Smooth muscle cell (in vitro differentiated cells): ENCODE data around the gene C1QTNF8. TPM values are rescaled to one million over a fixed set of nuclear protein-coding genes. Genes with fewer than 3 reads are reported as not detected.

Experiments used
- DNase-seq: peaks from one replicate; lab custom pipeline; 2025; ENCODE audit not compliant: unreplicated experiment; lab: John Stamatoyannopoulos, UW
- H2AFZ ChIP-seq: fragments of 200-600 bp; sonication (generic); 2 replicates; pipeline ENCODE4 v1.6.0; 2016; ENCODE audit warnings: antibody characterized with exemption, low read depth, mild to moderate bottlenecking
- H3F3A ChIP-seq: fragments of 200-600 bp; sonication (generic); 2 replicates; pipeline ENCODE4 v1.6.0; 2017; ENCODE audit warnings: antibody characterized with exemption, low read depth
- H3K27ac ChIP-seq: fragments of 200-600 bp; sonication (generic); 2 replicates; pipeline ENCODE4 v1.5.1; 2016; ENCODE audit warnings: low read depth, mild to moderate bottlenecking
- H3K27me3 ChIP-seq: fragments of 200-600 bp; sonication (generic); 2 replicates; pipeline ENCODE4 v1.6.1; 2016; ENCODE audit warnings: low read depth, mild to moderate bottlenecking
- H3K36me3 ChIP-seq: fragments of 200-600 bp; sonication (generic); 2 replicates; pipeline ENCODE4 v1.5.1; 2016; ENCODE audit warnings: low read depth
- H3K4me1 ChIP-seq: fragments of 200-600 bp; sonication (generic); 2 replicates; pipeline ENCODE4 v1.5.1; 2016; ENCODE audit warnings: low read depth
- H3K4me2 ChIP-seq: fragments of 200-600 bp; sonication (generic); 2 replicates; pipeline ENCODE4 v1.6.0; 2016; ENCODE audit warnings: mild to moderate bottlenecking
- H3K4me3 ChIP-seq: fragments of 200-600 bp; sonication (generic); 2 replicates; pipeline ENCODE4 v1.5.1; 2016; ENCODE audit warnings: mild to moderate bottlenecking
- H3K79me2 ChIP-seq: fragments of 200-600 bp; sonication (generic); 2 replicates; pipeline ENCODE4 v1.6.0; 2016; ENCODE audit warnings: low read depth, mild to moderate bottlenecking
- H3K9ac ChIP-seq: fragments of 200-600 bp; sonication (generic); 2 replicates; pipeline ENCODE4 v1.6.0; 2016; ENCODE audit warnings: low read depth
- H3K9me3 ChIP-seq: fragments of 200-600 bp; sonication (generic); replicated peaks from 2 replicates; pipeline ENCODE4 v1.5.1; 2016; ENCODE audit warnings: low read depth
- H4K20me1 ChIP-seq: fragments of 200-600 bp; sonication (generic); 2 replicates; pipeline ENCODE4 v1.6.0; 2016; ENCODE audit warnings: low read depth
- CTCF ChIP-seq: fragments of 200-600 bp; sonication (generic); IDR thresholded peaks from 2 replicates; pipeline ENCODE4 v1.5.1; 2017; ENCODE audit warnings: borderline replicate concordance, mild to moderate bottlenecking, antibody characterized with exemption; ENCODE audit not compliant: insufficient read depth, poor library complexity, severe bottlenecking
- WGBS: methylation state at CpG from one replicate; pipeline ENCODE4 v1.1.7; 2016; ENCODE audit warnings: low lambda C conversion rate; 5-methylcytosine and 5-hydroxymethylcytosine counted together
- polyA plus RNA-seq: library from polyadenylated mRNA; unstranded; fragments of >200 nt; fragmentation: Nextera tagmentation; extraction: Ambion mirVana; gene quantifications from 2 replicates; pipeline ENCODE4 v1.2.1, GENCODE V29; 2016
- total RNA-seq: library from RNA; depleted of rRNA; stranded (reverse); fragments of >200 nt; gene quantifications from 2 replicates; pipeline ENCODE4 v1.2.3, GENCODE V29; 2014

Gene C1QTNF8
- total and polyA plus RNA-seq, 2 experiments from 2014 or later = not detected

- no peaks in the 10 kb centered on the region for H4K20me1 ChIP-seq
- no peaks in the 10 kb centered on the region for H3K36me3 ChIP-seq
- TF ChIP-seq CTCF = no peak
- H3K9ac ChIP-seq = no peak overlapping the region
- H3K9me3 ChIP-seq = no peaks in the 10 kb centered on the region
- no peak overlapping the region for H3K4me2 ChIP-seq
- H3F3A ChIP-seq = no peaks in the 10 kb centered on the region
- no peak overlapping the region for H2AFZ ChIP-seq
- no peaks in the 10 kb centered on the region for H3K27me3 ChIP-seq
- H3K4me3 ChIP-seq = no peak overlapping the region
- DNase-seq = no peak
- no peaks in the 10 kb centered on the region for H3K79me2 ChIP-seq
- no peaks in the 10 kb centered on the region for H3K4me1 ChIP-seq
- whole genome bisulfite sequencing = 86% methylated on average over 10 of the region's 14 CpGs
- H3K27ac ChIP-seq = no peak overlapping the region
These were observed 26.3 kb upstream of the C1QTNF8 start for GRCh38 chr16:1122398-1122765.

- no peaks in the 10 kb centered on the region for H3K36me3 ChIP-seq
- no peaks in the 10 kb centered on the region for H3K27me3 ChIP-seq
- H3K79me2 ChIP-seq = no peaks in the 10 kb centered on the region
- no peak overlapping the region for H3K27ac ChIP-seq
- H2AFZ ChIP-seq = no peak overlapping the region
- H3F3A ChIP-seq = no peaks in the 10 kb centered on the region
- no peak overlapping the region for H3K4me3 ChIP-seq
- no peaks in the 10 kb centered on the region for H3K4me1 ChIP-seq
- no peak for TF ChIP-seq CTCF
- H3K9me3 ChIP-seq = no peaks in the 10 kb centered on the region
- no peak for DNase-seq
- H4K20me1 ChIP-seq = no peaks in the 10 kb centered on the region
- H3K9ac ChIP-seq = no peak overlapping the region
- no peak overlapping the region for H3K4me2 ChIP-seq
- WGBS = 87% methylated on average over 29 of the region's 30 CpGs
These were observed 25.8 kb upstream of the C1QTNF8 start for GRCh38 chr16:1121601-1122397.

DNA sequence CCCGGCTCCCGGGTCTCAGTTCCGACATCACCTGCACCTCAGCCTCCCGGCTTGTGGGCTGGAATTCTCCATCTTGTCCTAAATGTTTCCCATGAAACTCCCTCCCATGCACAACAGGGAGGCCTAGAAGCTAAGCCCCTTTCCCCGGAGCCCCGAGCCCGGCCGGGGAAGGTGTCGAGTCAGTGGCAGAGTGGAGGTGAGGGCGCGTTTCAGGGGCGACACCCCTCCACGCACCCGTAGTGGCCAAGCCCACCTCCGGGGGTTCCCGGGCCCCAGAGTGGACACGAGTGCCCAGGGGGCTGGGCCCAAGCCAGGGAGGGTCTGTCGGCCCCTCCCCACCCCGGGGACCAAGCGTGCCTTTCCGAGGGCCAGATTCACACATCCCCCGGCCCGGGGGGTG is 25.0 kb upstream of the C1QTNF8 start:
- no peak overlapping the region for H3K4me3 ChIP-seq
- H3F3A ChIP-seq = no peaks in the 10 kb centered on the region
- DNase-seq = no peak
- no peaks in the 10 kb centered on the region for H4K20me1 ChIP-seq
- H3K27me3 ChIP-seq = no peaks in the 10 kb centered on the region
- no peak overlapping the region for H3K27ac ChIP-seq
- WGBS = 90% methylated on average over 23 of the region's 23 CpGs
- no peak overlapping the region for H3K4me2 ChIP-seq
- H3K9ac ChIP-seq = no peak overlapping the region
- H3K9me3 ChIP-seq = no peaks in the 10 kb centered on the region
- no peak for TF ChIP-seq CTCF
- H2AFZ ChIP-seq = no peak overlapping the region
- H3K36me3 ChIP-seq = no peaks in the 10 kb centered on the region
- H3K4me1 ChIP-seq = no peaks in the 10 kb centered on the region
- H3K79me2 ChIP-seq = no peaks in the 10 kb centered on the region

DNA sequence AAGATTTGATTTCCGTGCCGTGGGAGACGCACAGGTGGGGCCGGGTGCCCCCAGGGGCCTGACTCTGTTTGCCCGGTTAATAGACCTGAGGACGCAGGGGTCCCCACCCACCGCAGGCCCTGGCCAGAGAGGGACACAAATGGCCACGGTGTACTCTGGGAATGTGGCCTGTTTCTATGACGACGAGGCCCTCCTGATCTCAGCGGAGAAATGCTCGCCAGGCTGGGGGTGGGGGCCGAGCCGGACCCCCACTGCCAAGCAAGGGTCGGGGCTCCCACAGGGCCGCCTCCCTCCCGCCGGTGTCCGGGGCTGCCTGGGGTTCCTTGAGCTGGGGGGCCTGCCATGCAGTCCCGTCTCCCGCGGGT is 24.5 kb upstream of the C1QTNF8 start:
- Histone ChIP-seq H3K27ac (no peak overlapping the region), H3K4me1 (no peaks in the 10 kb centered on the region), H3K79me2 (no peaks in the 10 kb centered on the region), H3K4me3 (no peak overlapping the region), H4K20me1 (no peaks in the 10 kb centered on the region), H3K9me3 (no peaks in the 10 kb centered on the region), H3K9ac (no peak overlapping the region), H3K27me3 (no peaks in the 10 kb centered on the region), H2AFZ (no peak overlapping the region), H3K4me2 (no peak overlapping the region), H3F3A (no peaks in the 10 kb centered on the region), H3K36me3 (no peaks in the 10 kb centered on the region)
- no peak for TF ChIP-seq CTCF
- DNase-seq = no peak
- over 99% methylated on average over 15 of the region's 22 CpGs for WGBS
